Cardiac fibroblast (primary cell): ENCODE data around the gene C1orf159.

Source experiments
- DNase-seq, 2 donors: peaks; one replicate each; pipeline versions ENCODE4 v3.0.0 to v3.0.0-alpha.2; 2010; ENCODE audit warnings: low read depth in 2 of 2
- H3K4me3 ChIP-seq, 2 donors: replicated peaks in 1 of 2; 1 replicate in 1 of 2; 2 replicates in 1 of 2; pipeline ENCODE4 v1.5.1; 2011; ENCODE audit warnings: low read depth in 2 of 2, low read length in 2 of 2, mild to moderate bottlenecking in 2 of 2, moderate library complexity in 1 of 2
- TF ChIP-seq, protein P1 (sequence below): IDR thresholded peaks from one replicate; pipeline ENCODE4 v1.5.1; 2011; ENCODE audit warnings: low read depth, mild to moderate bottlenecking, low read length, inconsistent platforms

The C1orf159 gene

GRCh38 chr1:1148569-1148968 lies 32.7 kb upstream of the C1orf159 start:
- H3K4me3 ChIP-seq, result no peak overlapping the region
- TF ChIP-seq, protein P1, sequence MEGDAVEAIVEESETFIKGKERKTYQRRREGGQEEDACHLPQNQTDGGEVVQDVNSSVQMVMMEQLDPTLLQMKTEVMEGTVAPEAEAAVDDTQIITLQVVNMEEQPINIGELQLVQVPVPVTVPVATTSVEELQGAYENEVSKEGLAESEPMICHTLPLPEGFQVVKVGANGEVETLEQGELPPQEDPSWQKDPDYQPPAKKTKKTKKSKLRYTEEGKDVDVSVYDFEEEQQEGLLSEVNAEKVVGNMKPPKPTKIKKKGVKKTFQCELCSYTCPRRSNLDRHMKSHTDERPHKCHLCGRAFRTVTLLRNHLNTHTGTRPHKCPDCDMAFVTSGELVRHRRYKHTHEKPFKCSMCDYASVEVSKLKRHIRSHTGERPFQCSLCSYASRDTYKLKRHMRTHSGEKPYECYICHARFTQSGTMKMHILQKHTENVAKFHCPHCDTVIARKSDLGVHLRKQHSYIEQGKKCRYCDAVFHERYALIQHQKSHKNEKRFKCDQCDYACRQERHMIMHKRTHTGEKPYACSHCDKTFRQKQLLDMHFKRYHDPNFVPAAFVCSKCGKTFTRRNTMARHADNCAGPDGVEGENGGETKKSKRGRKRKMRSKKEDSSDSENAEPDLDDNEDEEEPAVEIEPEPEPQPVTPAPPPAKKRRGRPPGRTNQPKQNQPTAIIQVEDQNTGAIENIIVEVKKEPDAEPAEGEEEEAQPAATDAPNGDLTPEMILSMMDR, result no peak
- no peak for DNase-seq

GRCh38 chr1:1148061-1148460 lies 32.2 kb upstream of the C1orf159 start:
- DNase-seq, result no peak
- TF ChIP-seq, protein P1, result no peak

DNA sequence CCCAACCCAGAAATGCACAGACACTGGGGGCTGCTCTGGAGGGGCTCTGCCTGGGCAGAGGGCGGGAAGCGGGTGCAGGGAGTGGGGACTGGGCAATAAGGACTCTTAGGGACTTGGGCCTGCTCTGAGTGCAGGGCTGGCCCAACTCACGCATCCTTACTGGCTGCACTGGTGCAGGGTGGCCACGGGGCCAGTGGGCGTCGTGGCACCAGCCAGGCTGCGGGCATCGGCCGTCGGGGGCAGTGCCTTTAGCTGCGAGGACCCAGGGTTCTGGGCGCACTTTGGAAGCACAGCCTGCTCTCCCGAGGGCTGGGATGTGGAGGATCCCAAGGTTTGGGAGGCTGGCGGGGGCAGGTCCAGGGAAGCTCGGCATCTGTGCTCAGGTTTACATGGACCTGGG lies 30.7 kb upstream of the C1orf159 start:
- H3K4me3 ChIP-seq, result no peak overlapping the region
- no peak for DNase-seq
- TF ChIP-seq, protein P1, result no peak

More at GRCh38 chr1:1148061-1148460, 32.2 kb upstream of the C1orf159 start:
- no peak overlapping the region for H3K4me3 ChIP-seq

- DNase-seq, result no peak
- TF ChIP-seq, protein P1, result no peak
- H3K4me3 ChIP-seq, result no peak overlapping the region
These were observed 30.1 kb upstream of the C1orf159 start for GRCh38 chr1:1146026-1146425.

DNA sequence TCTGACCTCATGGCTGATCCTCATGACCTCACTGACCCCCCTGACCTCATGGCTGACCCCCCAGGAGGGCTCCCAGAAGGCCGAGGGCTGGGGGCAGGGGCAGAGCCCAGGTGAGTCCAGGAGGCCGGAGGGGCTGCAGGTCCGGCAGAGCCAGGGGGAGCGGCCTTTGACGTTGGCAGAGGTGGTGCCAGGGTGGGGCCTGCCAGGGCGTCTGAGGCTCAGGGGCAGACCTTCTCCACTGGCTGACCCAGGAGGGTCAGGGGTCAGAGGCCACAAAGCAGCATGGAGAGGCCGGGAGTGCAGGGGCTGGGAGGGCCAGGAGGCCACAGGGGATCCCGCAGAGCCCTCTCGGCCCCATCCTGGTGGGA lies 29.6 kb upstream of the C1orf159 start:
- H3K4me3 ChIP-seq, result no peak overlapping the region
- TF ChIP-seq, protein P1, result no peak
- no peak for DNase-seq

GRCh38 chr1:1144843-1145546 lies 29.1 kb upstream of the C1orf159 start:
- H3K4me3 ChIP-seq, result no peak overlapping the region
- DNase-seq, result no peak
- TF ChIP-seq, protein P1, result no peak
